Uterus (tissue), 4 donors: ENCODE results near the gene MTCP1. TPM values are rescaled to one million over a fixed set of nuclear protein-coding genes. Genes with fewer than 3 reads are reported as not detected.

Experiments
- DNase-seq, 2 donors: peaks; one replicate each; pipeline ENCODE4 v3.0.0-alpha.2; 2019 to 2020
- H3K27ac ChIP-seq, 2 donors: fragments of 200-600 bp; sonication (generic); 1 replicate in 1 of 2; 2 replicates in 1 of 2; pipeline ENCODE4 v1.5.1; 2016 to 2018
- H3K27me3 ChIP-seq, 2 donors: fragments of 200-600 bp; sonication (generic); one replicate each; pipeline ENCODE4 v1.5.1; 2018 to 2019; ENCODE audit warnings: control low read depth in 1 of 2
- H3K36me3 ChIP-seq, 2 donors: fragments of 200-600 bp; sonication (generic); one replicate each; pipeline ENCODE4 v1.5.1; 2019; ENCODE audit warnings: control low read depth in 1 of 2
- H3K4me1 ChIP-seq, 2 donors: fragments of 200-600 bp; sonication (generic); one replicate each; pipeline ENCODE4 v1.5.1; 2018 to 2019; ENCODE audit warnings: control low read depth in 1 of 2
- H3K4me3 ChIP-seq, 2 donors: fragments of 200-600 bp; sonication (generic); 1 replicate in 1 of 2; 2 replicates in 1 of 2; pipeline ENCODE4 v1.5.1; 2018 to 2019; ENCODE audit warnings: mild to moderate bottlenecking in 1 of 2
- H3K9me3 ChIP-seq, 2 donors: fragments of 200-600 bp; sonication (generic); one replicate each; pipeline ENCODE4 v1.5.1; 2019; ENCODE audit warnings: control low read depth in 1 of 2
- CTCF ChIP-seq, 4 experiments: fragments of 200-600 bp in 2 of 4; fragments of 450-650 bp in 2 of 4; sonication (generic) in 2 of 4; IDR thresholded peaks; one replicate each; pipeline ENCODE4 v1.5.1; 2016 to 2019; ENCODE audit warnings: antibody characterized with exemption in 4 of 4, mild to moderate bottlenecking in 2 of 4, moderate library complexity in 1 of 4
- POLR2A ChIP-seq, 2 donors: fragments of 450-650 bp; IDR thresholded peaks; one replicate each; pipeline ENCODE4 v1.6.1; 2016; ENCODE audit warnings: antibody characterized with exemption in 2 of 2, mild to moderate bottlenecking in 1 of 2, moderate library complexity in 1 of 2
- intact Hi-C: fragments of 100-400 bp; cut with DNase I; formaldehyde crosslinking; loops from one replicate; pipeline ENCODE4 v1.15.1; 2023; ENCODE audit warnings: low total_unique reads
- total RNA-seq, 4 donors: library from RNA; depleted of rRNA in 3 of 4; stranded (reverse); fragments of >200 nt in 3 of 4; gene quantifications; one replicate each; pipeline versions ENCODE4 v1.1.0 to v1.2.4, GENCODE V29; 2014 to 2023
- donor health status: DM: yes; HTN: yes; CAD: no.

Gene MTCP1
- total RNA-seq, 4 donors from 2014 or later = 0.41 to 28.3 (median 6.4) TPM; not detected in 1

- intact Hi-C loops = no loop called here
- no peak for TF ChIP-seq POLR2A (IDR thresholded peaks at IDR 0.05)
- Histone ChIP-seq H3K4me3 (no peak overlapping the region), H3K9me3 (no peaks in the 10 kb centered on the region), H3K36me3 (no peaks in the 10 kb centered on the region), H3K4me1 (no peaks in the 10 kb centered on the region), H3K27ac (peak overlapping the region; percentile 56 to 65), H3K27me3 (no peaks in the 10 kb centered on the region)
- no peak for DNase-seq
Measured at GRCh38 chrX:155065035-155065734, 5.8 kb downstream of the MTCP1 start.

- no peak overlapping the region for H3K4me3 ChIP-seq
- TF ChIP-seq CTCF (IDR thresholded peaks at IDR 0.05) = no peak
- TF ChIP-seq POLR2A (IDR thresholded peaks at IDR 0.05) = no peak
- H3K27me3 ChIP-seq = no peaks in the 10 kb centered on the region
- H3K36me3 ChIP-seq = no peaks in the 10 kb centered on the region
- intact Hi-C loops = no loop called here
- H3K4me1 ChIP-seq = no peaks in the 10 kb centered on the region
- no peaks in the 10 kb centered on the region for H3K9me3 ChIP-seq
- no peak overlapping the region for H3K27ac ChIP-seq
- DNase-seq = no peak
Measured at GRCh38 chrX:155061760-155062159, 9.2 kb downstream of the MTCP1 start.

GRCh38 chrX:155056877-155057792 lies 13.8 kb downstream of the MTCP1 start:
- Histone ChIP-seq H3K9me3 (no peaks in the 10 kb centered on the region), H3K27me3 (no peaks in the 10 kb centered on the region), H3K27ac (peak overlapping the region; percentile 54 to 55), H3K4me1 (no peaks in the 10 kb centered on the region), H3K36me3 (no peaks in the 10 kb centered on the region), H3K4me3 (no peak overlapping the region)
- DNase-seq = peak; percentile 52 to 70
- intact Hi-C loops = no loop called here
- TF ChIP-seq CTCF (IDR thresholded peaks at IDR 0.05) (peak; percentile 55 to 71 (median 63)), POLR2A (IDR thresholded peaks at IDR 0.05) (no peak)

- TF ChIP-seq POLR2A (IDR thresholded peaks at IDR 0.05) (no peak), CTCF (IDR thresholded peaks at IDR 0.05) (no peak)
- Histone ChIP-seq H3K9me3 (no peaks in the 10 kb centered on the region), H3K27me3 (no peaks in the 10 kb centered on the region), H3K4me1 (no peaks in the 10 kb centered on the region), H3K27ac (peak overlapping the region in 1 of 2 donors; percentile 6), H3K36me3 (no peaks in the 10 kb centered on the region), H3K4me3 (no peak overlapping the region)
- no peak for DNase-seq
- intact Hi-C loops = no loop called here
Measured at GRCh38 chrX:155056471-155056870, 14.5 kb downstream of the MTCP1 start.

GRCh38 chrX:155055494-155055893 lies 15.4 kb downstream of the MTCP1 start:
- Histone ChIP-seq H3K27me3 (no peaks in the 10 kb centered on the region), H3K4me3 (no peak overlapping the region), H3K9me3 (no peaks in the 10 kb centered on the region), H3K27ac (no peak overlapping the region), H3K36me3 (no peaks in the 10 kb centered on the region), H3K4me1 (no peaks in the 10 kb centered on the region)
- intact Hi-C loops = no loop called here
- no peak for DNase-seq
- no peak for TF ChIP-seq POLR2A (IDR thresholded peaks at IDR 0.05)
- no peak for TF ChIP-seq CTCF (IDR thresholded peaks at IDR 0.05)
